ENCODE results near the gene GPR108. TPM values are rescaled to one million over a fixed set of nuclear protein-coding genes. Genes with fewer than 3 reads are reported as not detected.
A peak's percentile ranks its signal among the peaks of the same experiment; 100 is the strongest.

GPR108 gene
- total RNA-seq, 4 donors from 2014 or later, result 22.6 to 40.3 (median 32.3) TPM

DNA sequence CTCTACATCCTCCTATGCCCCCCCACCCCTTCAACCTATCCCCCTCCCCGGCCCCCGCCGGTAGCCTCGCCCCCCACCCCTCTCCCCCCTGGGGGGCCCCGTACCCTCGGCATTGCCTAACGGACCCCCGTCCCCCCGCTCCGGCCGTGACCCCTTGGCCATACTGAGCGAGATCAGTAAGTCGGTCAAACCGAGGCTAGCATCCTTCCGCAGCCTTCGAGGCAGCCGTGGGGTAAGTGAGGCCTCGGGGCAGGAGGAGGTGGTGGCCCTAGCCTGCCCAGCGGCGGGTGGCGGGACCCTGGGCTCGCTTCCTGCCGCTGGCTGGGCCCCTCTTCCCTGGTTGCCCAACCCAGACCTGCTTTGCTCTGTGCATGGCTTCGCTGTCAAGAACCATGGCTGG lies 8.6 kb upstream of the GPR108 start:
- no peak for ATAC-seq
- intact Hi-C loops (cut with DNase I; ENCODE audit: low total_unique reads), result no loop called here
- Histone ChIP-seq H3K27me3 (no peaks in the 10 kb centered on the region), H3K36me3 (peaks cover 0 to 75% of the 10 kb centered on the region in 2 donors), H3K4me3 (no peak overlapping the region), H3K27ac (peak overlapping the region; percentile 51 to 100 (median 97)), H3K4me1 (peaks cover 57 to 67% of the 10 kb centered on the region in 2 donors), H3K9me3 (no peaks in the 10 kb centered on the region)
- no peak for DNase-seq
- no peak for TF ChIP-seq POLR2A (IDR thresholded peaks at IDR 0.05)
- TF ChIP-seq, protein P1, sequence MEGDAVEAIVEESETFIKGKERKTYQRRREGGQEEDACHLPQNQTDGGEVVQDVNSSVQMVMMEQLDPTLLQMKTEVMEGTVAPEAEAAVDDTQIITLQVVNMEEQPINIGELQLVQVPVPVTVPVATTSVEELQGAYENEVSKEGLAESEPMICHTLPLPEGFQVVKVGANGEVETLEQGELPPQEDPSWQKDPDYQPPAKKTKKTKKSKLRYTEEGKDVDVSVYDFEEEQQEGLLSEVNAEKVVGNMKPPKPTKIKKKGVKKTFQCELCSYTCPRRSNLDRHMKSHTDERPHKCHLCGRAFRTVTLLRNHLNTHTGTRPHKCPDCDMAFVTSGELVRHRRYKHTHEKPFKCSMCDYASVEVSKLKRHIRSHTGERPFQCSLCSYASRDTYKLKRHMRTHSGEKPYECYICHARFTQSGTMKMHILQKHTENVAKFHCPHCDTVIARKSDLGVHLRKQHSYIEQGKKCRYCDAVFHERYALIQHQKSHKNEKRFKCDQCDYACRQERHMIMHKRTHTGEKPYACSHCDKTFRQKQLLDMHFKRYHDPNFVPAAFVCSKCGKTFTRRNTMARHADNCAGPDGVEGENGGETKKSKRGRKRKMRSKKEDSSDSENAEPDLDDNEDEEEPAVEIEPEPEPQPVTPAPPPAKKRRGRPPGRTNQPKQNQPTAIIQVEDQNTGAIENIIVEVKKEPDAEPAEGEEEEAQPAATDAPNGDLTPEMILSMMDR (IDR thresholded peaks at IDR 0.05 in 4 of 5, conservative IDR thresholded peaks at IDR 0.05 in 1 of 5), result no peak
- in situ Hi-C loops (cut with MboI; ENCODE audit: low sequenced_read_pairs in 4 of 4), result loop anchor here in 2 of 4 donors (25.0 kb wide), 2 partner anchors 234 to 359 kb away; partner anchors contain the start of genes GTF2F1 (in 1 of the 2), PSPN (in 1 of the 2) and TUBB4A (in 1 of the 2)

DNA sequence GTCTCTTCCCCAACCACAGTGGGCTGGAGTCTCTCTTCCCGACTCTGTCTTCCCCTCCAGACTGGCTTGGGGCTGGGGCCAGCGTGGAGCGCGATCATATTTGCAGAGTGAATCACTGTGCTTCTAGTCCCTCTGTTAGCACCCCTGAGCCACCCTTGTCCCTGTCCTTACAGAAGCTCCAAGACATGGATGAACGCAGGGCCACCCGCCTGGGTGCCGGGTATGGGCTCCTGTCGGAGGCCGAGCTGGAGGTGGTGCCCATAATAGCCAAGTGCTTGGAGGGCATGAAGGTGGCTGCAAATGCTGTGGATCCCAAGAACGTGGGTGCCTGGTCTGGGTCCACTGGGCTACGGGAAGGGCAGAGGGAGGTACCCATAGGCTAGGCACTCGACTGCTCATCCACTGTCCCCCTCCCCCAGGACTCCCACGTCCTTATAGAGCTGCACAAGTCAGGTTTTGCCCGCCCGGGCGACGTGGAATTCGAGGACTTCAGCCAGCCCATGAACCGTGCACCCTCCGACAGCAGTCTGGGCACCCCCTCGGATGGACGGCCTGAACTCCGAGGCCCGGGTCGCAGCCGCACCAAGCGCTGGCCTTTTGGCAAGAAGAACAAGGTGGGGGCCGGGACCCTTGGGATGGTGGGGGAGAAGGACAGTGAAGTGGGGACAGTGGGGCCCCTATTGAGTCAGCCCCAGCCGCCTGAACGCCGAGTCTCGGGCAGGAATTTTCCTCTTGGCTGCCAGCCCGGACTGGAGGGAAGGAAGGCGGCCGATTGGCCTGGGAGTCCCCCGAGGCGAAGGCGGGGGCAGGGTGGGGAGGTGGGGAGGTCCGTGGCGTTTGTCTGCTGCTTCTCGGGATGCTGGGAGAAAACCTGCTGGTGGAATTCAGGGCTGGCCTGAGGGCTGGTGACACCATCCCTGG lies 7.3 kb upstream of the GPR108 start:
- H3K9me3 ChIP-seq, result no peaks in the 10 kb centered on the region
- H3K36me3 ChIP-seq, result peaks cover 0 to 61% of the 10 kb centered on the region in 2 donors
- TF ChIP-seq, protein P1 (IDR thresholded peaks at IDR 0.05 in 4 of 5, conservative IDR thresholded peaks at IDR 0.05 in 1 of 5), result no peak
- TF ChIP-seq POLR2A (IDR thresholded peaks at IDR 0.05), result no peak
- in situ Hi-C loops (cut with MboI; ENCODE audit: low sequenced_read_pairs in 4 of 4), result loop anchor here in 2 of 4 donors (25.0 kb wide), 2 partner anchors 232 to 357 kb away; partner anchors contain the start of genes GTF2F1 (in 1 of the 2), PSPN (in 1 of the 2) and TUBB4A (in 1 of the 2)
- H3K4me1 ChIP-seq, result peaks cover 57 to 69% of the 10 kb centered on the region in 2 donors
- H3K27ac ChIP-seq, result peak overlapping the region; percentile 96 to 100 (median 98)
- H3K4me3 ChIP-seq, result peak overlapping the region; percentile 37 to 53 (median 40)
- H3K27me3 ChIP-seq, result no peaks in the 10 kb centered on the region
- intact Hi-C loops (cut with DNase I; ENCODE audit: low total_unique reads), result no loop called here
- ATAC-seq, result peak; percentile 55 to 73
- peak; percentile 79 to 91 for DNase-seq

DNA sequence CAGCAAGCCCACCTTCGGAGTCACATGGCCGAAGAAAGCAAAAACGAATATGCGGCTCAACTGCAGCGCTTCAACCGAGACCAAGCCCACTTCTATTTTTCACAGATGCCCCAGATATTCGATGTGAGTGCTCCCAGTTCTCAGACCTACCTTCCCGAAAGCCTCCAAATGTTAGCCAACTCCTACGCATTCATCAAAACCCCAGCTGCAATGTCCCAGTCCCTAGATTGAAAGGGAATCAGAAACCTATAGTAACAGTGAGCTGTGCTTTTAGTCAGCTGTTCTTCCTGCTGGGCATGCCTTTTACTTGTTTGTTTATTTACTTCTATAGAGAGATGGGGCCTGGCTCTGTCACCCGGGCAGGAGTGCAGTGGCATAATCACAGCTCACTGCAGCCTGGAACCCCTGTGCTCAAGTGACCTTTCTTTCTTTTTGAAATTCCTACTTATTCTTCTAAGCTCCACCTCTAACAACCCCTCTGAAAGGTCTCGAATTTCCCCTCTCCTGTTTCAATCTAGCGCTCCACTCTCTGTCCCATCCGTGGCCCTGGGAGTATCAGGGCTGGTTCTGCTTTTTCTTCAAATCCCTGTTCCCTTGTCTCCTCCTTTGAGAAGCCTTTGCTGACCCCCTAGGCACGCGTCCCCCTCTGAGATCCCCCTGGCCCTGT lies 6.5 kb upstream of the GPR108 start:
- TF ChIP-seq, protein P1 (IDR thresholded peaks at IDR 0.05 in 4 of 5, conservative IDR thresholded peaks at IDR 0.05 in 1 of 5), result no peak
- TF ChIP-seq POLR2A (IDR thresholded peaks at IDR 0.05), result no peak
- in situ Hi-C loops (cut with MboI; ENCODE audit: low sequenced_read_pairs in 4 of 4), result loop anchor here in 2 of 4 donors (25.0 kb wide), 2 partner anchors 232 to 357 kb away; partner anchors contain the start of genes GTF2F1 (in 1 of the 2), PSPN (in 1 of the 2) and TUBB4A (in 1 of the 2)
- Histone ChIP-seq H3K4me1 (peaks cover 59 to 72% of the 10 kb centered on the region in 2 donors), H3K4me3 (peak overlapping the region in 3 of 4 donors; percentile 37 to 53 (median 37)), H3K27me3 (no peaks in the 10 kb centered on the region), H3K27ac (peak overlapping the region; percentile 96 to 100 (median 98)), H3K36me3 (peaks cover 0 to 53% of the 10 kb centered on the region in 2 donors), H3K9me3 (no peaks in the 10 kb centered on the region)
- ATAC-seq (no peak), DNase-seq (no peak)
- intact Hi-C loops (cut with DNase I; ENCODE audit: low total_unique reads), result no loop called here

DNA sequence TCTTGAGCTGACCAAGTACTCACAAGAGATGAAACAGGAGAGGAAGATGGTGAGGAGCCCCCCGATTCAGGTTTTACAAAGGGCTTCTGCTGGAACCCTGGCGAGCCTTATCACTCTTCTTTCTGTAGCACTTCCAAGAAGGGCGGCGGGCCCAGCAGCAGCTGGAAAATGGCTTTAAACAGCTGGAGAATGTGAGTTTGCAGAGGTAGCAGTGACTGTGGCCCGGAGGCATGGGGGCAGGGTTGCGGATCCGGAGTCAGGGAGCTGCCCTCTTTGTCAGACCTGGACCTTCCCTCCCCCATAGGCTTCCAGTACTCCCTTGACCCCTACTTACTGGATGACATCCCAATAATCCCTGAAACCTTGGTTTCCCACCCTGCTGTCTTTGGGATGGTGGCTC lies 5.7 kb upstream of the GPR108 start:
- H3K9me3 ChIP-seq, result no peaks in the 10 kb centered on the region
- no peaks in the 10 kb centered on the region for H3K27me3 ChIP-seq
- in situ Hi-C loops (cut with MboI; ENCODE audit: low sequenced_read_pairs in 4 of 4) (loop anchor here in 2 of 4 donors (25.0 kb wide), 2 partner anchors 231 to 356 kb away; partner anchors contain the start of genes GTF2F1 (in 1 of the 2), PSPN (in 1 of the 2) and TUBB4A (in 1 of the 2)), intact Hi-C loops (cut with DNase I; ENCODE audit: low total_unique reads) (no loop called here)
- peaks cover 59 to 71% of the 10 kb centered on the region in 2 donors for H3K4me1 ChIP-seq
- no peak overlapping the region for H3K4me3 ChIP-seq
- ATAC-seq, result no peak
- DNase-seq, result no peak
- peak overlapping the region; percentile 96 to 100 (median 98) for H3K27ac ChIP-seq
- TF ChIP-seq, protein P1 (IDR thresholded peaks at IDR 0.05 in 4 of 5, conservative IDR thresholded peaks at IDR 0.05 in 1 of 5), result no peak
- no peak for TF ChIP-seq POLR2A (IDR thresholded peaks at IDR 0.05)
- peaks cover 0 to 47% of the 10 kb centered on the region in 2 donors for H3K36me3 ChIP-seq

All from gastrocnemius medialis (tissue), 4 donors.